Germinal center (tissue), 1 donor: ENCODE measurements around the gene DZANK1.
"Not testable (repeated sequence)": the region's sequence is repeated elsewhere in the genome, so short reads cannot be mapped to it uniquely, and the experiment has no call there.

Experiments used
- DNase-seq: peaks from one replicate; pipeline ENCODE4 v3.0.0; 2012; ENCODE audit warnings: mixed read lengths, low spot score

The DZANK1 gene

DNA sequence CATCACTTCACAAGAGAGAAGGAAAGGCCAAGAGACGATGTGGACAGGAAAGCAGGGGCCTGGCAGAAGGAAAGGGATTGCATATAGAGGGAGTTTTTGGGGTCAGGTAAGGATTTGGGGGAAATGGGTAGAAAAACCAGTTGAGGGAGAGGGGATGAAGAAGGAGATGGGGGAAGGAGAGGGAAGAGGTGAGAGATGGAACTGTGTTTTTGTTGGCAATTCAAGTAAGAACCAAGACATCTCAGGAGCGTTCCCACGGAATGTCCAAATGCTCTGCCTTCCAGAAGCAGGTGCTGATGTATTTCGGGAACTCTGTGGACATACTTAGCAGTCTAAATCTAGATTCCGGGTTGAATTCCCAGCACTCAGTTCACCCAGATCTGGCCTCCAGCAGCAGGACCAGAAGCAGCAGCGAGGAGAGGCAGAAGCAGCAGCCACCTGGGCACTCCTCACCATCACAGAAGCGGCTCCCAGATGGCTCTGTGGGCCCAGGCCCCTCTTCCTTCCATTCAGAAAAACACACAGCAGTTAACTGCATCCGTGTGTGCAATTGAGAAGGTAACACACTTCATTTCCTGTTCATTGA is 88.8 kb downstream of the DZANK1 start:
- no peak for DNase-seq

GRCh38 chr20:18375551-18375950 is 91.3 kb downstream of the DZANK1 start:
- not testable (repeated sequence) for DNase-seq

DNA sequence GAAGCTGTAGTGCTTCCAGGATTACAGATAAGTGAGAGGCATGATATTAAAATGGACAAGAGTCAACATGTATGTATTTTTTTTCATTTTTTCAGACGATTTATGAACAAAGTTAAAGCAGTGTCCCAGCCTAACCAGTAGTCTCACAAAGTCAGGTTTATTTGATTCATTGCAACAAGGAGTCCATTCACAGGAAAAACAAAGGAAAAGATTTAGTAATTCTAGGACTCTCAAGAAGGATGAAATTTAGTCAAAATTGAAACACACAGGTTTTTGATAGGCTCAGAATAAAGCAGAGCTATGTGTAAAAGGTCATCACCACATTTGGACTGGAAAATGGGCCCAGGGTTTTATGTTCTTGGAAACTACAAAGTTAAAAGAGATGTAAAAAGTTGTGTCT is 94.5 kb downstream of the DZANK1 start:
- DNase-seq = no peak

DNA sequence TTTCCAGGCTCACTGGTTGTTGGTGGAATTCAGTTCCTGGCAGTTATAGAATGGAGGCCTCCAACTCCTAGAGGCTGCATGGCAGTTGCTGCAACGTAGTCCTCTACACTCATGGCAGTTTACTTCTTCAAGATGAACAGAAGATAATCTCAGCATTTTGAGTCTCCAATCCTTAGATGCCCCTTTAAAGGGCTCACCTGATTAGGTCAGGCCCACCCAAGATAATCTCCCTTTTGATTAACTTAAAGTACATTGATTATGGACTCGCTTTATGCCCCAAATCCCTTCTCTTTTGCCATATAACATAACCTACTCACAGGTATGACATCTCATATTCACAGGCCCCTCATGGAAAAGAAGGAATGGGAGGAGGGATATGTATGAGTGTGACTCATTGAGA is 102.1 kb downstream of the DZANK1 start:
- DNase-seq = no peak

DNA sequence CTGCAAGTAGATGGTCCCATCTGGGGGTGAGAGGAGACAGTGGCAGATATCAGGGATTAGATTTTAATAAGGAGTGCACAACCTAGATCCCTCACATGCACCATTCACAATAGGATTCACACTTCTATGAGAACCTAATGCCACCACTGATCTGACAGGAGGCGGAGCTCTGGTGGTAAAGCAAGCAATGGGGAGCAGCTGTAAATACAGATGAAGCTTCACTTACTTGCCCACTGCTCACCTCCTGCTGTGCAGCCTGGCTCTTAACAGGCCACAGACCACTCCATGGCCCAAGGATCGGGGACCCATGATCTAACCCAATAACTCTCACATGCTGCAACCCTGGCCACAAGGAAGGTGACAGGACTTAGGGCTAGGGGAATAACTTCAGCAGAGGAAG is 103.1 kb downstream of the DZANK1 start:
- no peak for DNase-seq

- no peak for DNase-seq
Measured at GRCh38 chr20:18362916-18363315, 103.9 kb downstream of the DZANK1 start.

DNA sequence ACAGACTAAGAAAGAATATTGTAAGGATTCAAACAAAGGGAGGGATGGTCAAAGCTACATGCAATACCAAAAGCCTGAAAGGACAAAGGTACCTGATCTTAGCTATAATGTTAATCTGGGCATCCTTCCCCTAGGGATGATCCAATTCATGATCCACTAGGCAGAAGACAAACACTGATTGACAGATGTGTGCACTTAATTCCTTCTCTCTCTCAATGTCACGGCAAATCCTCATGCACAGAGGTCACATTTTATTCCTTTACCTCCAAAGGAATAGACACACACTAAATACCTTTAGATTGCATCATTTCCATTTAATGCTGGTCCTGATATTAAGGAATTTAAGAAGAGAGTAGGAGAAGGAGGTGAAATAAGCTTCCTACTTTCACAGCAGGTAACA is 105.2 kb downstream of the DZANK1 start:
- no peak for DNase-seq

DNA sequence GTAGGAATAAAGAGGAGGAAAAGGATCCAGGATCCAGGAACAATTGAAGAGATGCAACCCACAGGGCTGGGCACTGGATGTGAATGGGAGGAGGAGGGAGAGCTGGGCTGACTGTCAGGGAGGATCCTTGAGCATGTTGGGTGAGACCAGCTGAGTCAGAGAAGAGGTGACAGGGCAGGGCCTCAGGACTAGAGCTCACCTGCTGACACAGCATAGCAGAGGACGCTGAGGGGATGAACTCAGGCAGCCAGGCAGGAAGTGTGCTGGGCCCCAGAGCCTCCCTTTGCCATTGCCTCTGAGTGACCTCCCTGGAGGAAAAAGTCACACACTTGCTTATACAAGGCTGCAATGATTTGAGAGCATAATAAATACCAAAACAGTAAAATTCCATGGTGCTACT is 106.2 kb downstream of the DZANK1 start:
- no peak for DNase-seq

DNA sequence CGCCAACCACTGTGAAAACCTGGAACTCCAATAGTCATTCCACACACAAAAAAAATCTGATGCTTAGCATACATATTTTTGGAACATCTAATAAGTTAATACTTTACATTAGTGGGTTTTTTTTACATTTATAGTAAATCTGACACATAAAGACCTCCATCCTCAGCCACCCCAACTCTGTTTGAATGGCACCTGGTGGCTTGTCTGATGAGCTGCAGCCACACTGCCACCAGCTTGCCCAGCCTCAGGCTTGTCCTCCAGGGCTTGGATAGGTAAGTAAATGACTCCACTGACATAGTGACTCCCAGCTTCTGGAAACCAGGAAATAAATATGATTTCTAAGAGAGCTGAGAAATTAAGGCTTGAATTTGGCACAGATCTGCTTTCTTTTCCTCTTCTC is 107.0 kb downstream of the DZANK1 start:
- no peak for DNase-seq

DNA sequence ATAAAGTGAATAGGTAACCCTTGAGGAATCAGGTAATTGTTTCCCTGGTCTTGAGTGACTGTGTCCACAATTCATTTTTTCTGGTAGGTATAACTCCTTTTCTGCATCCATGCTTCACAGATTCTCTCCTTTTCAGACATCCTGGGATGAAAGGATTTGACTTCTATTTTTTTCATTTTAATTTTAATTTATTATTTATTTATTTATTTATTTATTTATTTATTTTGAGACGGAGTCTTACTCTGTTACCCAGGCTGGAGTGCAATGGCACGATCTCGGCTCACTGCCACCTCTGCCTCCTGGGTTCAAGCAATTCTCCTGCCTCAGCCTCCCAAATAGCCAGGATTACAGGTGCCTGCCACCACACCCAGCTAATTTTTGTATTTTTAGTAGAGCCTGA is 117.1 kb downstream of the DZANK1 start:
- not testable (repeated sequence) for DNase-seq
